ENCODE results near the gene KRTAP20-2.

Gene KRTAP20-2

GRCh38 chr21:30668776-30669175, 33.8 kb downstream of the KRTAP20-2 start:
- H3K4me3 ChIP-seq (ENCODE audit: low read depth in 1 of 5, low read length in 5 of 5): no peak overlapping the region
- peaks cover 0 to 4% (median 0%) of the 10 kb centered on the region in 5 donors for H3K9me3 ChIP-seq (ENCODE audit: control insufficient read depth in 5 of 5, low read length in 5 of 5)
- no peak overlapping the region for H3K27ac ChIP-seq (ENCODE audit: low read depth, low read length)
- H3K36me3 ChIP-seq (ENCODE audit: control insufficient read depth in 5 of 5, insufficient read depth in 5 of 5, low read length in 5 of 5): no peaks in the 10 kb centered on the region
- peaks cover 0 to 9% (median 3%) of the 10 kb centered on the region in 5 donors for H3K4me1 ChIP-seq (ENCODE audit: control insufficient read depth in 5 of 5, insufficient read depth in 5 of 5, low read length in 5 of 5)
- no peaks in the 10 kb centered on the region for H3K27me3 ChIP-seq (ENCODE audit: control insufficient read depth in 5 of 5, insufficient read depth in 4 of 5, low read length in 5 of 5)
- H3K9ac ChIP-seq (ENCODE audit: low read length in 5 of 5): no peak overlapping the region

DNA sequence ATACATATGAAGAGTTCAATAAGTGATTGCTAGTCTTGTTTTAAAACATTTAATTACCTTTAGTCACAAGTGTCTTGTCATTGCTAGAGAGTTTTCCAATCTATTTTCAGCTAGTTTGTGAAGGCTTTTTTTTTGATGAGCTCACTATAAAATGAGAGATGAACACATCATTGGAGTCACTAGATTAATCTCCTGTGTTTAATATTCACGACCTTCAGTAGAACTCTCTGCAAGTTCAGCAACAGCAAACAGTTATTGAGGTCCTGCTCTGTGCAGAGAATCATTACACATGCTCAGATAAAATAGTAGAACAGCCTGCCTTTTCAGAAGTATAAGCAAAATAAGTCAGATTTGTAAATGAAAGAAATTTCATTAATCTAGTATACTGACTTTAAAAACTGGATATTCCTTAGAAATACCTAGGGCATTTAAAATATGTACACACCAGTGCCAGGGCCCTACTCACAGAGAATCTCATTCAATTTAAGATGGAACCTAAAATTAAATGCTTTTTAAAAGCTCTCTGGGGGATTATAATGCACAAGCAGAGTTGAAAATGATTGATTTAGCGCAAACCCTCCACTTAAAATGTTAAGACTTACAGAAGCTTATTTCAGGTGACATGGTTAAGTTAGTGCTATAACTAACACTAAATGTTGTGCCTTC, 38.1 kb downstream of the KRTAP20-2 start:
- Histone ChIP-seq H3K4me1 (ENCODE audit: control insufficient read depth in 5 of 5, insufficient read depth in 5 of 5, low read length in 5 of 5) (no peaks in the 10 kb centered on the region), H3K27me3 (ENCODE audit: control insufficient read depth in 5 of 5, insufficient read depth in 4 of 5, low read length in 5 of 5) (no peaks in the 10 kb centered on the region), H3K36me3 (ENCODE audit: control insufficient read depth in 5 of 5, insufficient read depth in 5 of 5, low read length in 5 of 5) (no peaks in the 10 kb centered on the region), H3K9me3 (ENCODE audit: control insufficient read depth in 5 of 5, low read length in 5 of 5) (peaks cover 0 to 4% (median 0%) of the 10 kb centered on the region in 5 donors), H3K4me3 (ENCODE audit: low read depth in 1 of 5, low read length in 5 of 5) (no peak overlapping the region), H3K27ac (ENCODE audit: low read depth, low read length) (no peak overlapping the region), H3K9ac (ENCODE audit: low read length in 5 of 5) (no peak overlapping the region)

DNA sequence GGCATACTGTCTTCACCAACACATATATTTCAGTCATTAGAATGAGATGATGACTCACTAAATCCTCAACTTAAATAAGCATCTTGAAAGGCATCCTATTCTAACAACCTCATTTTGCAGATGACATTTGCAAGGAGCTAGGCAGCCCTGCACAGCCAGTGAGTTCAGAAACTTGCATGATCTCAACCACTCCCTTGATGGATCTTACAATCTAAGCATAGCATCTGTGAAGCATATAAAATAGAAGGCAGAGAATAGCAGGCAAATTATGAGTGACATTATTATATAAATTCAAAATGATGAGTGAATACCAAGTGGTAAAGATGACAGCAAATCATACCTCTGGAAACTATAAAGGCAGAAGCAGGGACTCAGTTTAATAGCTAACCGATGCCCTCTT, 39.3 kb downstream of the KRTAP20-2 start:
- Histone ChIP-seq H3K27me3 (ENCODE audit: control insufficient read depth in 5 of 5, insufficient read depth in 4 of 5, low read length in 5 of 5) (no peaks in the 10 kb centered on the region), H3K4me3 (ENCODE audit: low read depth in 1 of 5, low read length in 5 of 5) (no peak overlapping the region), H3K9ac (ENCODE audit: low read length in 5 of 5) (no peak overlapping the region)

DNA sequence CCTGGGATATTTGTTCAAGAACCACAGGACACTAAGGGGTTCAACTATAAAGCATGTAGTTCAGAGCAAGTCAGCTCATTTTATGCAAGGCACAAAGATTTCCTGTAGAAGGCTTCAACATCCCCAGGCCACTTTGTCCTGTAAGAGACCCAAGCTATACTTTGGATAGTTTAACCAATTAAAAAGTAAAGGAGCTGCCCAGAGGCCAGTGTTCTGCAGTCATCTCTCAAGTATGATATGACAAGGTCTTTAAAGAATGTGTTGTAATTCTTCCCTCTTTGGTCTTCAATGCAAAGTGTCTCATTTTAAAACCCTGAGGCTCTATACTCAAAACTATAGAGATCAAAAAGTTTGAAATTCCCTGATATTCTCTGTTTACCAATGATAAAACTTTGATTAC, 41.7 kb downstream of the KRTAP20-2 start:
- no peak overlapping the region for H3K4me3 ChIP-seq (ENCODE audit: low read depth in 1 of 5, low read length in 5 of 5)
- no peak overlapping the region for H3K9ac ChIP-seq (ENCODE audit: low read length in 5 of 5)
- H3K36me3 ChIP-seq (ENCODE audit: control insufficient read depth in 5 of 5, insufficient read depth in 5 of 5, low read length in 5 of 5): no peaks in the 10 kb centered on the region
- no peaks in the 10 kb centered on the region for H3K27me3 ChIP-seq (ENCODE audit: control insufficient read depth in 5 of 5, insufficient read depth in 4 of 5, low read length in 5 of 5)
- no peak overlapping the region for H3K27ac ChIP-seq (ENCODE audit: low read depth, low read length)
- peaks cover 0 to 4% (median 0%) of the 10 kb centered on the region in 5 donors for H3K9me3 ChIP-seq (ENCODE audit: control insufficient read depth in 5 of 5, low read length in 5 of 5)
- no peaks in the 10 kb centered on the region for H3K4me1 ChIP-seq (ENCODE audit: control insufficient read depth in 5 of 5, insufficient read depth in 5 of 5, low read length in 5 of 5)

More for the DNA sequence above, 39.3 kb downstream of the KRTAP20-2 start:
- Histone ChIP-seq H3K9me3 (ENCODE audit: control insufficient read depth in 5 of 5, low read length in 5 of 5) (peaks cover 0 to 4% (median 0%) of the 10 kb centered on the region in 5 donors), H3K27ac (ENCODE audit: low read depth, low read length) (no peak overlapping the region), H3K36me3 (ENCODE audit: control insufficient read depth in 5 of 5, insufficient read depth in 5 of 5, low read length in 5 of 5) (no peaks in the 10 kb centered on the region), H3K4me1 (ENCODE audit: control insufficient read depth in 5 of 5, insufficient read depth in 5 of 5, low read length in 5 of 5) (no peaks in the 10 kb centered on the region)

DNA sequence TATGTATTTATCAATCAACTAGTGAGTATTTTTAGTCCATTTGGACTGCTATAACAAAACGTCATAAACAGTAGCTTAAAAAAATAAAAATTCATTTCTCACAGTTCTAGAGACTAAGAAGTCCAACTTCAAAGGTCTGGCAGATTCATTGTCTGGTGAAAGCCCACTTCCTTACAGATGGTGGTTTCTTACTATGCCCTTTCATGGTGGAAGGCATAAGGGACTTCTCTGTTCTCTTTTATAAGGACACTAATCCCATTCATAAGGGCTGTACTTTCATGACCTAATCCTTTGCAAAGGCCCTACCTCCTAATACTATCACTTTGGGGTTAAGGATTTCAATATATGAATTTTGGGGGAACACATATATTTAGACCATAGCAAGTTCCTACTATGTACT, 45.6 kb downstream of the KRTAP20-2 start:
- no peaks in the 10 kb centered on the region for H3K27me3 ChIP-seq (ENCODE audit: control insufficient read depth in 5 of 5, insufficient read depth in 4 of 5, low read length in 5 of 5)
- no peaks in the 10 kb centered on the region for H3K36me3 ChIP-seq (ENCODE audit: control insufficient read depth in 5 of 5, insufficient read depth in 5 of 5, low read length in 5 of 5)
- no peaks in the 10 kb centered on the region for H3K4me1 ChIP-seq (ENCODE audit: control insufficient read depth in 5 of 5, insufficient read depth in 5 of 5, low read length in 5 of 5)
- H3K9me3 ChIP-seq (ENCODE audit: control insufficient read depth in 5 of 5, low read length in 5 of 5): peaks cover 0 to 4% (median 0%) of the 10 kb centered on the region in 5 donors
- H3K4me3 ChIP-seq (ENCODE audit: low read depth in 1 of 5, low read length in 5 of 5): no peak overlapping the region
- H3K9ac ChIP-seq (ENCODE audit: low read length in 5 of 5): no peak overlapping the region
- no peak overlapping the region for H3K27ac ChIP-seq (ENCODE audit: low read depth, low read length)

GRCh38 chr21:30684506-30684905, 49.5 kb downstream of the KRTAP20-2 start:
- no peaks in the 10 kb centered on the region for H3K36me3 ChIP-seq (ENCODE audit: control insufficient read depth in 5 of 5, insufficient read depth in 5 of 5, low read length in 5 of 5)
- H3K27ac ChIP-seq (ENCODE audit: low read depth, low read length): no peak overlapping the region
- H3K9me3 ChIP-seq (ENCODE audit: control insufficient read depth in 5 of 5, low read length in 5 of 5): peaks cover 0 to 4% (median 0%) of the 10 kb centered on the region in 5 donors
- H3K27me3 ChIP-seq (ENCODE audit: control insufficient read depth in 5 of 5, insufficient read depth in 4 of 5, low read length in 5 of 5): no peaks in the 10 kb centered on the region
- H3K4me1 ChIP-seq (ENCODE audit: control insufficient read depth in 5 of 5, insufficient read depth in 5 of 5, low read length in 5 of 5): no peaks in the 10 kb centered on the region
- H3K4me3 ChIP-seq (ENCODE audit: low read depth in 1 of 5, low read length in 5 of 5): no peak overlapping the region
- no peak overlapping the region for H3K9ac ChIP-seq (ENCODE audit: low read length in 5 of 5)

Measured in subcutaneous abdominal adipose tissue (tissue), 5 donors.